HCT116 (cell line): ENCODE results near the gene TAF1D.

Experiments
- EZH2 ChIP-seq: fragments of 200-600 bp; sonication (generic); IDR thresholded peaks from 2 replicates; pipeline ENCODE4 v1.6.1; 2017; ENCODE audit warnings: antibody characterized with exemption, mixed run types
- RAD21 ChIP-seq: IDR thresholded peaks from 2 replicates; pipeline ENCODE4 v1.6.1; 2012; ENCODE audit warnings: low read depth, mild to moderate bottlenecking
- ZNF274 ChIP-seq: fragments of 200-500 bp; sonication (Bioruptor generic); IDR thresholded peaks from 2 replicates; pipeline ENCODE4 v1.6.1; 2014; ENCODE audit warnings: mild to moderate bottlenecking, low read depth, low read length, inconsistent platforms
- TF ChIP-seq, protein P1 (sequence below): IDR thresholded peaks from 2 replicates; pipeline ENCODE4 v1.6.1; 2011; ENCODE audit warnings: mild to moderate bottlenecking, low read length, moderate library complexity; ENCODE audit not compliant: insufficient replicate concordance; ENCODE audit errors: extremely low read depth

DNA sequence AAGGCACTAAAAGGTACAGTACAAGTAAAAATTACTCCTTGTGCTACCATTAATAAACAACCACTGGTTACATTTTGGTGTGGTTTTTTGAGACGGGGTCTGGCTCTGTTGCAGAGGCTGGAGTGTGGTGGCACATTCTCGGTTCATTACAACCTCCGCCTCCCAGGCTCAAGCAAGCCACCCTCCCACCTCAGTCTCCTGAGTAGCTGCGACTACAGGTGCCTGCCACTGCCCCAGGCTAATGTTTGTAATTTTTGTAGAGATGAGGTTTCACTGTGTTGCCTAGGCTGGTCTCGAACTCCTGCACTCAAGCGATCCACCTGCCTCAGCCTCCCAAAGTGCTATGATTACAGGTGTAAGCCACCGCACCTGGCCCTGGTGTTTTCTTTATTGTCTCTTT lies 20.8 kb downstream of the TAF1D start:
- TF ChIP-seq, protein P1, sequence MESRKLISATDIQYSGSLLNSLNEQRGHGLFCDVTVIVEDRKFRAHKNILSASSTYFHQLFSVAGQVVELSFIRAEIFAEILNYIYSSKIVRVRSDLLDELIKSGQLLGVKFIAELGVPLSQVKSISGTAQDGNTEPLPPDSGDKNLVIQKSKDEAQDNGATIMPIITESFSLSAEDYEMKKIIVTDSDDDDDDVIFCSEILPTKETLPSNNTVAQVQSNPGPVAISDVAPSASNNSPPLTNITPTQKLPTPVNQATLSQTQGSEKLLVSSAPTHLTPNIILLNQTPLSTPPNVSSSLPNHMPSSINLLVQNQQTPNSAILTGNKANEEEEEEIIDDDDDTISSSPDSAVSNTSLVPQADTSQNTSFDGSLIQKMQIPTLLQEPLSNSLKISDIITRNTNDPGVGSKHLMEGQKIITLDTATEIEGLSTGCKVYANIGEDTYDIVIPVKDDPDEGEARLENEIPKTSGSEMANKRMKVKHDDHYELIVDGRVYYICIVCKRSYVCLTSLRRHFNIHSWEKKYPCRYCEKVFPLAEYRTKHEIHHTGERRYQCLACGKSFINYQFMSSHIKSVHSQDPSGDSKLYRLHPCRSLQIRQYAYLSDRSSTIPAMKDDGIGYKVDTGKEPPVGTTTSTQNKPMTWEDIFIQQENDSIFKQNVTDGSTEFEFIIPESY = no peak
- no peak for TF ChIP-seq RAD21
- TF ChIP-seq EZH2 = no peak
- TF ChIP-seq ZNF274 = no peak
